BLaER1 (cell line): ENCODE measurements around the gene NAT16.
"Not testable (repeated sequence)": the region's sequence is repeated elsewhere in the genome, so short reads cannot be mapped to it uniquely, and the experiment has no call there.

Source experiments
- H3K27ac ChIP-seq: shearing (Covaris generic); formaldehyde crosslinking; 2 replicates; pipeline ENCODE4 v1.8.1; 2022
- H3K27me3 ChIP-seq: shearing (Covaris generic); formaldehyde crosslinking; 2 replicates; pipeline ENCODE4 v1.8.1; 2022
- H3K36me3 ChIP-seq: shearing (Covaris generic); formaldehyde crosslinking; 2 replicates; pipeline ENCODE4 v1.8.1; 2022
- H3K4me1 ChIP-seq: shearing (Covaris generic); formaldehyde crosslinking; 2 replicates; pipeline ENCODE4 v1.8.1; 2022
- H3K4me2 ChIP-seq: shearing (Covaris generic); formaldehyde crosslinking; 2 replicates; pipeline ENCODE4 v1.8.1; 2022
- H3K4me3 ChIP-seq: shearing (Covaris generic); formaldehyde crosslinking; 2 replicates; pipeline ENCODE4 v1.8.1; 2022
- H3K9ac ChIP-seq: shearing (Covaris generic); formaldehyde crosslinking; 2 replicates; pipeline ENCODE4 v1.8.1; 2022
- H3K9me3 ChIP-seq: shearing (Covaris generic); formaldehyde crosslinking; 2 replicates; pipeline ENCODE4 v1.8.1; 2022
- H4K20me1 ChIP-seq: shearing (Covaris generic); formaldehyde crosslinking; 2 replicates; pipeline ENCODE4 v1.8.1; 2022
- Cebpa-rat ChIP-seq: shearing (Covaris generic); IDR thresholded peaks from 2 replicates; pipeline ENCODE4 v1.8.1; 2022

Gene NAT16

GRCh38 chr7:101121991-101122932 lies 57.8 kb downstream of the NAT16 start:
- peak overlapping the region; percentile 99 for H3K4me2 ChIP-seq
- H3K4me1 ChIP-seq = peaks cover 84% of the 10 kb centered on the region
- no peaks in the 10 kb centered on the region for H3K27me3 ChIP-seq

GRCh38 chr7:101121631-101121990 lies 58.5 kb downstream of the NAT16 start:
- H3K4me2 ChIP-seq = peak overlapping the region; percentile 99
- H3K27me3 ChIP-seq, H4K20me1 ChIP-seq, H3K9me3 ChIP-seq, H3K36me3 ChIP-seq: not testable (repeated sequence)
- H3K4me3 ChIP-seq = peak overlapping the region; percentile 53
- peak overlapping the region; percentile 75; the same call in 1 of the 2 replicates for H3K9ac ChIP-seq
- H3K4me1 ChIP-seq = peaks cover 84% of the 10 kb centered on the region
- H3K27ac ChIP-seq = peak overlapping the region; percentile 88

More at GRCh38 chr7:101121991-101122932, 57.8 kb downstream of the NAT16 start:
- Histone ChIP-seq H3K27ac (peak overlapping the region; percentile 88), H3K4me3 (peak overlapping the region; percentile 53), H3K9me3 (no peaks in the 10 kb centered on the region), H3K36me3 (no peaks in the 10 kb centered on the region), H3K9ac (peak overlapping the region; percentile 75; the same call in 1 of the 2 replicates), H4K20me1 (no peaks in the 10 kb centered on the region)
- TF ChIP-seq Cebpa-rat = no peak
